BJ (cell line): ENCODE data around the gene ANLN. TPM values are rescaled to one million over a fixed set of nuclear protein-coding genes. Genes with fewer than 3 reads are reported as not detected.

Experiments
- CTCF ChIA-PET: fragments of 350-600 bp; formaldehyde crosslinking; extraction: SDS; loops from one replicate; lab custom pipeline; 2021; ENCODE audit warnings: antibody characterized with exemption, inconsistent platforms; lab: Yijun Ruan, JAX
- POLR2A ChIA-PET: fragments of 300-600 bp; sonication (Branson Sonifier 250); formaldehyde crosslinking; extraction: SDS; loops from one replicate; lab custom pipeline; 2021; ENCODE audit warnings: antibody characterized with exemption; lab: Charles Lee
- DNase-seq: peaks from one replicate; pipeline ENCODE4 v3.0.0-alpha.2; 2011; ENCODE audit warnings: low read depth
- H3K27me3 ChIP-seq: 2 replicates; pipeline ENCODE4 v1.6.0; 2011; ENCODE audit warnings: low read length; ENCODE audit not compliant: control insufficient read depth, insufficient read depth
- H3K36me3 ChIP-seq: 2 replicates; pipeline ENCODE4 v1.5.1; 2011; ENCODE audit warnings: low read length; ENCODE audit not compliant: control insufficient read depth, insufficient read depth
- H3K4me3 ChIP-seq: 2 replicates; pipeline ENCODE4 v1.5.1; 2011; ENCODE audit warnings: low read depth, mild to moderate bottlenecking, control low read depth, low read length
- CTCF ChIP-seq: IDR thresholded peaks from 2 replicates; pipeline ENCODE4 v1.5.1; 2011; ENCODE audit warnings: low read depth, mild to moderate bottlenecking, control low read depth, inconsistent platforms, low read length, moderate library complexity; ENCODE audit not compliant: insufficient read depth
- polyA plus RNA-seq: library from polyadenylated mRNA; depleted of rRNA; stranded (reverse); fragments of >200 nt; gene quantifications from 2 replicates; pipeline ENCODE4 v1.2.3, GENCODE V29; 2011

ANLN gene
- polyA plus RNA-seq, 1 experiment, result 63.3 TPM

GRCh38 chr7:36393826-36394225 lies 4.2 kb downstream of the ANLN start:
- CTCF ChIA-PET, result interaction anchor here (1.0 to 2.6 kb wide), 2 partner anchors 27 to 48 kb away, joined by 4 to 11 read pairs; a partner anchor contains a TSS
- POLR2A ChIA-PET, result no interaction called here

GRCh38 chr7:36395171-36395894 lies 5.7 kb downstream of the ANLN start:
- no peaks in the 10 kb centered on the region for H3K36me3 ChIP-seq
- H3K4me3 ChIP-seq, result no peak overlapping the region
- no peak for TF ChIP-seq CTCF
- no peak for DNase-seq
- no peaks in the 10 kb centered on the region for H3K27me3 ChIP-seq
- POLR2A ChIA-PET, result no interaction called here
- CTCF ChIA-PET, result interaction anchor here (0.6 kb wide), 1 partner anchor 160 kb away, joined by 4 read pairs; no protein-coding TSS in a partner anchor

More at GRCh38 chr7:36393826-36394225, 4.2 kb downstream of the ANLN start:
- Histone ChIP-seq H3K4me3 (no peak overlapping the region), H3K27me3 (no peaks in the 10 kb centered on the region), H3K36me3 (no peaks in the 10 kb centered on the region)
- no peak for TF ChIP-seq CTCF
- DNase-seq, result no peak

- Histone ChIP-seq H3K27me3 (no peaks in the 10 kb centered on the region), H3K36me3 (no peaks in the 10 kb centered on the region), H3K4me3 (no peak overlapping the region)
- ChIA-PET CTCF (interaction anchor here (0.6 kb wide), 1 partner anchor 161 kb away, joined by 4 read pairs; no protein-coding TSS in a partner anchor), POLR2A (no interaction called here)
- TF ChIP-seq CTCF, result no peak
- no peak for DNase-seq
Observed at GRCh38 chr7:36396150-36396549, 6.5 kb downstream of the ANLN start.

GRCh38 chr7:36400036-36400435 lies 10.4 kb downstream of the ANLN start:
- ChIA-PET POLR2A (interaction anchor here (1.0 kb wide), 1 partner anchor 10 kb away, joined by 3 read pairs; no protein-coding TSS in a partner anchor), CTCF (interaction anchor here (1.2 kb wide), 1 partner anchor 8 kb away, joined by 4 read pairs; no protein-coding TSS in a partner anchor)
- Histone ChIP-seq H3K36me3 (no peaks in the 10 kb centered on the region), H3K27me3 (no peaks in the 10 kb centered on the region), H3K4me3 (no peak overlapping the region)
- no peak for TF ChIP-seq CTCF
- no peak for DNase-seq

GRCh38 chr7:36400606-36401005 lies 10.9 kb downstream of the ANLN start:
- ChIA-PET CTCF (interaction anchor here (0.9 to 1.2 kb wide), 2 partner anchors 9 kb away, joined by 4 read pairs; no protein-coding TSS in a partner anchor), POLR2A (interaction anchor here (0.6 to 1.0 kb wide), 2 partner anchors 10 to 563 kb away, joined by 3 to 4 read pairs; no protein-coding TSS in a partner anchor)
- DNase-seq, result no peak
- Histone ChIP-seq H3K36me3 (no peaks in the 10 kb centered on the region), H3K27me3 (no peaks in the 10 kb centered on the region), H3K4me3 (no peak overlapping the region)
- TF ChIP-seq CTCF, result no peak
